Upper lobe of left lung (tissue), 6 donors: ENCODE measurements around the gene SLC5A11. TPM values are rescaled to one million over a fixed set of nuclear protein-coding genes. Genes with fewer than 3 reads are reported as not detected.

Experiments
- ATAC-seq, 2 donors: fragments of 200-7000 bp; cut with Tn5 transposase; one replicate each; pipeline ENCODE4 v1.9.1; 2022; ENCODE audit warnings: mild to moderate bottlenecking in 2 of 2, moderate library complexity in 2 of 2; ENCODE audit not compliant: low FRiP score in 2 of 2
- DNase-seq, 2 donors: peaks; one replicate each; pipeline ENCODE4 v3.0.0-alpha.2; 2019 to 2020
- H3K27ac ChIP-seq, 4 donors: fragments of 200-600 bp; sonication (generic); one replicate each; pipeline ENCODE4 v1.5.1; 2016 to 2019
- H3K27me3 ChIP-seq, 4 donors: fragments of 200-600 bp; sonication (generic); one replicate each; pipeline ENCODE4 v1.5.1; 2017 to 2019
- H3K36me3 ChIP-seq, 4 donors: fragments of 200-600 bp; sonication (generic); one replicate each; pipeline ENCODE4 v1.5.1; 2016 to 2019
- H3K4me1 ChIP-seq, 4 donors: fragments of 200-600 bp; sonication (generic); one replicate each; pipeline ENCODE4 v1.5.1; 2018 to 2019
- H3K4me3 ChIP-seq, 4 donors: fragments of 200-600 bp; sonication (generic); one replicate each; pipeline ENCODE4 v1.5.1; 2017 to 2019; ENCODE audit warnings: mild to moderate bottlenecking in 2 of 4, moderate library complexity in 1 of 4
- H3K9me3 ChIP-seq, 4 donors: fragments of 200-600 bp; sonication (generic); one replicate each; pipeline ENCODE4 v1.5.1; 2018 to 2019
- EP300 ChIP-seq, 4 donors: sonication (generic); formaldehyde crosslinking; IDR thresholded peaks; one replicate each; pipeline ENCODE4 v1.5.1; 2017; ENCODE audit warnings: antibody characterized with exemption in 4 of 4, control low read depth in 2 of 4
- POLR2A ChIP-seq, 4 donors: fragments of 450-650 bp; IDR thresholded peaks; one replicate each; pipeline ENCODE4 v1.5.1; 2016 to 2017; ENCODE audit warnings: antibody characterized with exemption in 4 of 4, mild to moderate bottlenecking in 2 of 4
- POLR2AphosphoS5 ChIP-seq, 2 donors: sonication (generic); formaldehyde crosslinking; IDR thresholded peaks; one replicate each; pipeline ENCODE4 v1.5.1; 2017; ENCODE audit warnings: antibody characterized with exemption in 2 of 2
- WGBS, 2 donors: methylation state at CpG; one replicate each; pipeline ENCODE4 v1.1.5; 2017 to 2018; 5-methylcytosine and 5-hydroxymethylcytosine counted together
- total RNA-seq, 6 donors: library from RNA; depleted of rRNA in 4 of 6; stranded (reverse); fragments of >200 nt in 4 of 6; gene quantifications; one replicate each; pipeline versions ENCODE4 v1.1.0 to v1.2.1, GENCODE V29; 2016 to 2021
- TF ChIP-seq, protein P1 (sequence below), 6 experiments: fragments of 450-650 bp in 4 of 6; fragments of 200-600 bp in 2 of 6; sonication (generic) in 2 of 6; IDR thresholded peaks; one replicate each; pipeline ENCODE4 v1.5.1; 2016 to 2019; ENCODE audit warnings: antibody characterized with exemption in 6 of 6
- donor health status: DM: no; HTN: no; CAD: no; lungs with moderate emphysema.
- donor health status: DM: no; HTN: yes; CAD: no; lungs with severe emphysema.

Gene SLC5A11, protein sequence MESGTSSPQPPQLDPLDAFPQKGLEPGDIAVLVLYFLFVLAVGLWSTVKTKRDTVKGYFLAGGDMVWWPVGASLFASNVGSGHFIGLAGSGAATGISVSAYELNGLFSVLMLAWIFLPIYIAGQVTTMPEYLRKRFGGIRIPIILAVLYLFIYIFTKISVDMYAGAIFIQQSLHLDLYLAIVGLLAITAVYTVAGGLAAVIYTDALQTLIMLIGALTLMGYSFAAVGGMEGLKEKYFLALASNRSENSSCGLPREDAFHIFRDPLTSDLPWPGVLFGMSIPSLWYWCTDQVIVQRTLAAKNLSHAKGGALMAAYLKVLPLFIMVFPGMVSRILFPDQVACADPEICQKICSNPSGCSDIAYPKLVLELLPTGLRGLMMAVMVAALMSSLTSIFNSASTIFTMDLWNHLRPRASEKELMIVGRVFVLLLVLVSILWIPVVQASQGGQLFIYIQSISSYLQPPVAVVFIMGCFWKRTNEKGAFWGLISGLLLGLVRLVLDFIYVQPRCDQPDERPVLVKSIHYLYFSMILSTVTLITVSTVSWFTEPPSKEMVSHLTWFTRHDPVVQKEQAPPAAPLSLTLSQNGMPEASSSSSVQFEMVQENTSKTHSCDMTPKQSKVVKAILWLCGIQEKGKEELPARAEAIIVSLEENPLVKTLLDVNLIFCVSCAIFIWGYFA
- total RNA-seq: under 1 TPM in 3 of 6 donors, not detected in 3; 0.15 to 0.86 (median 0.30) TPM

DNA sequence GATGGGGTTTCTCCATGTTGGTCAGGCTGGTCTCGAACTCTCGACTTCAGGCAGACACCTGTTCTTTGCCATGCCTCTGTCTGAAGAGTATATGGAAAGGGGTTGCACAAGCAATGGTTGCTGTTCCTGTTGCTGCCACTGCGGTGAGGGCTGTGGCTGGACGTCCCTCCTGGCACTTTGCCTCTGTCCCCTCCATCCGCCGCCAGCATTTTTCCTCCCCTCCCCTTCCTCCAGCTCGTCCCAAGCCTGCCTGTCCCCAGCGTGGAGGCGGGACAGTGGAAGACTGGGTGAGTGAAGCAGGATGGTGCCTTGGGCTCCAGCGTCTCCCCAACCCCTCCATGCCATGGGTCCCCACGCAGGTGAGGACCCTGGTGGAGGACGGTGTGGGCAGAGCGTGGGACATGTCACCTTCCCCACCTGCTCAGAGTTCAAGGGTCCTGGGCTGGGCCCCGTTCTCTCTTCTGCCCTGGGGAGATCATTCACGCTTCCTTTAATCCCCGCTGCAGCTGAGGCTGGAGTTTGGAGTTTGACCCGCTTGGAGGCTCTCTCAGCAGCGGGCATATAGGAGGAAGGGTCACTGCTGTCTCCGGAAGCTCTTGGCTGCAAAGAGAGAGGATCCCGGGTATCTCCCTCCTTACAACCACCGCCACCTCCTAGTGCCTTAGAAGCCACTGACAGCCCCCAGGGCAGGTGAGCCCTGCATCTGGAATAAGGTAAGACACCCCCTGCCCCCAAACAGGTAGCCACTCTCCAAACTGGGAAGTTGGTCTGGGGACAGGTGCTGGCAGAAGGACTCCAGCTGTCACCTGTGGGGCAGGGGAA is at the start of gene SLC5A11:
Gene SLC5A11 (plus strand): TSS at position 238 of the 822 bp plus-strand sequence. CDS start 12,681 bp downstream, outside the sequence.
- DNase-seq: no peak
- no peak within 1 kb of the TSS for H3K4me3 ChIP-seq

GRCh38 chr16:24800586-24800985 is 45.2 kb upstream of the SLC5A11 start:
- DNase-seq (no peak), ATAC-seq (no peak)
- TF ChIP-seq, protein P1, sequence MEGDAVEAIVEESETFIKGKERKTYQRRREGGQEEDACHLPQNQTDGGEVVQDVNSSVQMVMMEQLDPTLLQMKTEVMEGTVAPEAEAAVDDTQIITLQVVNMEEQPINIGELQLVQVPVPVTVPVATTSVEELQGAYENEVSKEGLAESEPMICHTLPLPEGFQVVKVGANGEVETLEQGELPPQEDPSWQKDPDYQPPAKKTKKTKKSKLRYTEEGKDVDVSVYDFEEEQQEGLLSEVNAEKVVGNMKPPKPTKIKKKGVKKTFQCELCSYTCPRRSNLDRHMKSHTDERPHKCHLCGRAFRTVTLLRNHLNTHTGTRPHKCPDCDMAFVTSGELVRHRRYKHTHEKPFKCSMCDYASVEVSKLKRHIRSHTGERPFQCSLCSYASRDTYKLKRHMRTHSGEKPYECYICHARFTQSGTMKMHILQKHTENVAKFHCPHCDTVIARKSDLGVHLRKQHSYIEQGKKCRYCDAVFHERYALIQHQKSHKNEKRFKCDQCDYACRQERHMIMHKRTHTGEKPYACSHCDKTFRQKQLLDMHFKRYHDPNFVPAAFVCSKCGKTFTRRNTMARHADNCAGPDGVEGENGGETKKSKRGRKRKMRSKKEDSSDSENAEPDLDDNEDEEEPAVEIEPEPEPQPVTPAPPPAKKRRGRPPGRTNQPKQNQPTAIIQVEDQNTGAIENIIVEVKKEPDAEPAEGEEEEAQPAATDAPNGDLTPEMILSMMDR (IDR thresholded peaks at IDR 0.05): no peak
- TF ChIP-seq POLR2AphosphoS5 (IDR thresholded peaks at IDR 0.05): no peak
- no peak for TF ChIP-seq POLR2A (IDR thresholded peaks at IDR 0.05)
- no peak for TF ChIP-seq EP300 (IDR thresholded peaks at IDR 0.05)
- H3K36me3 ChIP-seq: peaks cover 14 to 100% (median 69%) of the 10 kb centered on the region in 4 donors
- no peak overlapping the region for H3K27ac ChIP-seq
- no peak overlapping the region for H3K4me3 ChIP-seq
- WGBS, 2 donors: 80 to 89% methylated on average over 4 of the region's 4 CpGs
- no peaks in the 10 kb centered on the region for H3K9me3 ChIP-seq
- no peaks in the 10 kb centered on the region for H3K27me3 ChIP-seq
- H3K4me1 ChIP-seq: peaks cover 0 to 10% (median 4%) of the 10 kb centered on the region in 4 donors

More for the DNA sequence above, at the start of gene SLC5A11:
- no peaks in the 10 kb centered on the region for H3K9me3 ChIP-seq
- no peaks in the 10 kb centered on the region for H3K36me3 ChIP-seq
- WGBS, 2 donors: 74 to 81% methylated on average over 14 to 21 of the region's 21 CpGs
- TF ChIP-seq, protein P1 (IDR thresholded peaks at IDR 0.05): no peak
- no peak for TF ChIP-seq POLR2AphosphoS5 (IDR thresholded peaks at IDR 0.05)
- TF ChIP-seq POLR2A (IDR thresholded peaks at IDR 0.05): no peak
- TF ChIP-seq EP300 (IDR thresholded peaks at IDR 0.05): no peak
- H3K27ac ChIP-seq: no peak within 1 kb of the TSS
- ATAC-seq: no peak
- H3K27me3 ChIP-seq: no peaks in the 10 kb centered on the region
- no peaks in the 10 kb centered on the region for H3K4me1 ChIP-seq

DNA sequence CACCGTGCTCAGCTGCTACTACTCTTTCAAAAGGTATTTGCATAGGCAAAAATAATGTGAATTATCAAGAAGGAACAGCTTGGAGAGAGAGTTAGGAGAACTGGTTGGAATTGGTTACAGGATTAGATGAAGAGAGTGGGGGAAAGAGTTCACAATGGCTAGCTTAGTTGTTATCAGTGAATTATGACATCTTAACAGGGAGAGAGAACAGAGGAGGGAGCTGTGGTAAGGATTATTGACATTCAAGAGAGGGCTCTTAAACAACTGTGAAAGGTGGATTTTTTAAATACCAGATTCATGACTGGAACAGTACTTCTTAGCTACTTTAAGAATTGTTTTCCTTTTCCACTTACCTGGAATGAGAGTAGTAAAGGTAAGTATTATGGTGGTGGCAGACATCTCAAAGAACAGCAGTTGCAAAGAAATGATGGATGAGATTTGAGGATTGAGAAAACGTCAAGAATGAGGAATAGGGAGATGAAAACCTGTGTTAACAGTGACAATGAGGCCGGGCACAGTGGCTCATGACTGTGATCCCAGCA is 43.9 kb upstream of the SLC5A11 start:
- H3K27me3 ChIP-seq: no peaks in the 10 kb centered on the region
- ATAC-seq (peak; percentile 49 to 91), DNase-seq (no peak)
- peaks cover 24 to 100% (median 75%) of the 10 kb centered on the region in 4 donors for H3K36me3 ChIP-seq
- no peak overlapping the region for H3K4me3 ChIP-seq
- WGBS, 2 donors: 52 to 72% methylated on average over 3 of the region's 3 CpGs
- TF ChIP-seq, protein P1 (IDR thresholded peaks at IDR 0.05): no peak
- peak in 1 of 4 donors; percentile 69 for TF ChIP-seq EP300 (IDR thresholded peaks at IDR 0.05)
- no peak for TF ChIP-seq POLR2A (IDR thresholded peaks at IDR 0.05)
- peak in 1 of 2 donors; percentile 8 for TF ChIP-seq POLR2AphosphoS5 (IDR thresholded peaks at IDR 0.05)
- peaks cover 0 to 10% (median 4%) of the 10 kb centered on the region in 4 donors for H3K4me1 ChIP-seq
- H3K27ac ChIP-seq: peak overlapping the region in 2 of 4 donors; percentile 24 to 28
- H3K9me3 ChIP-seq: no peaks in the 10 kb centered on the region

DNA sequence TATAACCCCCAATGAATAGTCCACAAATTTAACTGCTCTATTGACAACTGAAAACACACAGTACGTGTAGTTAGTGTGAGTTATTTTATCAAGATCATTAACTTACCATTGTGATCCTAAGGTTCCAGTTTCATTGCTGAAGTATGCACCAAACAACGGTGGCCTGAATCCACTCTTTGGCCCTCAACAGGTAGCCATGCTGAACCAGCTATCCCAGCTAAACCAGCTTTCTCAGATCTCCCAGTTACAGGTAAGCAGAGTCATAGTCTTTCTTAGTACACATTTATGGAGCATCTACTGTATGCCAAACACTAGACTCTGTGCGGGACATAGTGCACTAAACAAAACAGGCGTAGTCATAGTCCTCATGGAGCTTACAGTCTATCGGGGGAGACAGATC is 40.3 kb upstream of the SLC5A11 start:
- 92 to 94% methylated on average over 5 of the region's 5 CpGs for WGBS, 2 donors
- H3K4me1 ChIP-seq: peaks cover 0 to 10% (median 4%) of the 10 kb centered on the region in 4 donors
- ATAC-seq: no peak
- no peak overlapping the region for H3K4me3 ChIP-seq
- H3K27me3 ChIP-seq: no peaks in the 10 kb centered on the region
- TF ChIP-seq POLR2A (IDR thresholded peaks at IDR 0.05) (no peak), POLR2AphosphoS5 (IDR thresholded peaks at IDR 0.05) (no peak)
- no peak for DNase-seq
- peaks cover 46 to 100% (median 75%) of the 10 kb centered on the region in 4 donors for H3K36me3 ChIP-seq
- no peaks in the 10 kb centered on the region for H3K9me3 ChIP-seq
- H3K27ac ChIP-seq: no peak overlapping the region
